H1 (cell line): Measurements from ENCODE around the gene RIPOR3. TPM values are rescaled to one million over a fixed set of nuclear protein-coding genes. Genes with fewer than 3 reads are reported as not detected.

Source experiments
- CBX8 ChIP-seq: fragments of 300-800, 300-1000 bp; sonication (generic); IDR thresholded peaks from 2 replicates; pipeline ENCODE4 v1.7.1; 2016; ENCODE audit warnings: low read depth, low read length, borderline replicate concordance
- CHD2 ChIP-seq: IDR thresholded peaks from 2 replicates; pipeline ENCODE4 v1.6.1; 2012; ENCODE audit warnings: low read length, improper control_type of control experiment
- CHD7 ChIP-seq: fragments of 300-600 bp; sonication (generic); IDR thresholded peaks from 2 replicates; pipeline ENCODE4 v1.7.1; 2012; ENCODE audit warnings: low read length, moderate library complexity, mild to moderate bottlenecking, inconsistent platforms; ENCODE audit not compliant: insufficient replicate concordance
- CREB1 ChIP-seq: IDR thresholded peaks from 2 replicates; pipeline ENCODE4 v1.6.1; 2012; ENCODE audit warnings: inconsistent platforms
- CTBP2 ChIP-seq: IDR thresholded peaks from 2 replicates; pipeline ENCODE4 v1.7.0; 2011; ENCODE audit warnings: borderline replicate concordance, mild to moderate bottlenecking, moderate library complexity, mixed read lengths, low read length; ENCODE audit not compliant: insufficient read depth, insufficient read length
- JUN ChIP-seq: IDR thresholded peaks from 2 replicates; pipeline ENCODE4 v1.6.1; 2011; ENCODE audit warnings: low read depth, mild to moderate bottlenecking, improper control_type of control experiment, low read length
- NANOG ChIP-seq: IDR thresholded peaks from 2 replicates; pipeline ENCODE4 v1.6.1; 2011; ENCODE audit warnings: low read length, low read depth, mild to moderate bottlenecking, inconsistent platforms; ENCODE audit not compliant: insufficient read depth, poor library complexity, severe bottlenecking
- POU5F1 ChIP-seq: IDR thresholded peaks from 2 replicates; pipeline ENCODE4 v1.6.1; 2011; ENCODE audit warnings: low read depth, mild to moderate bottlenecking, low read length, moderate library complexity
- RXRA ChIP-seq: IDR thresholded peaks from 2 replicates; pipeline ENCODE4 v1.6.1; 2011; ENCODE audit warnings: low read depth, mild to moderate bottlenecking, low read length, moderate library complexity; ENCODE audit not compliant: insufficient read depth
- SUZ12 ChIP-seq: fragments of 200-600 bp; sonication (generic); IDR thresholded peaks from 2 replicates; pipeline ENCODE4 v1.6.1; 2012; ENCODE audit warnings: mild to moderate bottlenecking, inconsistent platforms, low read length, moderate library complexity, mixed read lengths
- polyA plus RNA-seq, 7 experiments: library from polyadenylated mRNA; depleted of rRNA in 3 of 7; stranded (reverse) in 5 of 7; unstranded in 2 of 7; fragments of >200 nt in 5 of 7; fragments of 200-250 nt in 2 of 7; gene quantifications; 1 replicate in 5 of 7; 2 replicates in 1 of 7; 4 replicates in 1 of 7; pipeline versions ENCODE4 v1.2.1 to v1.2.3, GENCODE V29; 2011 to 2013; ENCODE audit warnings: missing spikeins in 2 of 7, mixed read lengths in 2 of 7
- total RNA-seq: library from RNA; stranded (reverse); fragmentation: NEBNext Ultra II Directional; extraction: Animal tissue kit (Norgen Biotek cat#: 25700); gene quantifications from 2 replicates; pipeline ENCODE4 v1.2.1, GENCODE V29; 2021

The RIPOR3 gene
- total and polyA plus RNA-seq, 2 of the 8 experiments (the other 6 are each of a cell fraction or from before 2014, with no cell fraction given), result 3.6 to 4.5 TPM

DNA sequence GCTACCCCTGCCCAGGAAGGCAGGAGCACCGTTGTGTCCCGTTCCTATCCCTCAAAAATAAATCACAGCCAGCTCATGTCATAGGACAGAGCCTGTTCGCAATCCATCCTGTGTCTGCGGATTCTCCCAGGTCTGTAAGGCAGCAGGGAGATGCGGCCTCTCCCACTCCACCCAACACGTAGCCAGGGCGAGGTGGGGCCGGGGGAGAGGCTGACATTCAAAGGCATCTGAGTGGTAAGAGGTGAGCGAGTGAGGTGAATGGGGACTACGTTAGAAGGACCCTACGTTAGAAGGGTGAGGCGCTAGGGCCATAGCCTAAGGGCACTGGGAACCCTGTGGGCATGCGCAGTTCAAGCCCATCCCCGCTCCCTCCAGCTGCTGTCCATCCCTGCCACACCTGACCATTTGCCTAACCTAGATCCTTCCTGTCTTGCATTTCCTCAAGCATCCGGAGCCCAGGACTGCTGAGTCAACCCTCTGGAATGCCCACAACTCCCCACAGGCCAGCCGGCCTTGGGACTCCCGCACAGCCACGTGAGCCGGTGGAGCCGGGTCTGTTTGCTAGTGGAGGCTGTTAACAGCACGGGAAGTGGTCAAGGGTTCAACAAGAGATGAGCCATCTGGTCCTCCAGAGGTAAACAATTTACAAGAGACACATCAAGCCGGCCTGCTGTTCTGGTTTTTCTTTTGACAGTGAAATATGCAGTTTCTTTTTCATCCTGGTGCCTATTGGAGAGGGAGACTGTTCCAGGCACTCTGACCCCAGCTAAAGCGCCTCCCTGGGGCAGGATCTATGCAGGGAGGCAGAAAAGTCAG is 45.9 kb downstream of the RIPOR3 start (continued):
- TF ChIP-seq NANOG (no peak), CHD7 (no peak), CBX8 (no peak), SUZ12 (no peak), CHD2 (no peak), POU5F1 (no peak), JUN (peak; percentile 75), CTBP2 (peak; percentile 59), RXRA (no peak), CREB1 (no peak)
